Spleen (tissue), 11 donors: ENCODE data around the gene ELOF1. TPM values are rescaled to one million over a fixed set of nuclear protein-coding genes. Genes with fewer than 3 reads are reported as not detected.
A peak's percentile ranks its signal among the peaks of the same experiment; 100 is the strongest.

Experiments
- DNase-seq: peaks from one replicate; pipeline ENCODE4 v3.0.0-alpha.2; 2020
- H3K27ac ChIP-seq, 8 donors: fragments of 200-600 bp; sonication (generic) in 7 of 8; 1 replicate in 4 of 8; 2 replicates in 4 of 8; pipeline versions ENCODE4 v1.5.0 to v1.8.0; 2016 to 2021; ENCODE audit warnings: inconsistent platforms in 4 of 8, mild to moderate bottlenecking in 4 of 8, moderate library complexity in 1 of 8
- H3K27me3 ChIP-seq, 7 donors: fragments of 200-600 bp; sonication (generic) in 6 of 7; replicated peaks in 1 of 7; 1 replicate in 4 of 7; 2 replicates in 3 of 7; pipeline versions ENCODE4 v1.5.0 to v1.8.0; 2016 to 2021; ENCODE audit warnings: inconsistent platforms in 3 of 7, mild to moderate bottlenecking in 1 of 7
- H3K36me3 ChIP-seq, 6 donors: fragments of 200-600 bp; sonication (generic) in 5 of 6; 1 replicate in 4 of 6; 2 replicates in 2 of 6; pipeline versions ENCODE4 v1.5.0 to v1.8.0; 2016 to 2021; ENCODE audit warnings: inconsistent platforms in 2 of 6
- H3K4me1 ChIP-seq, 6 donors: fragments of 200-600 bp; sonication (generic) in 5 of 6; 1 replicate in 3 of 6; 2 replicates in 3 of 6; pipeline versions ENCODE4 v1.5.0 to v1.8.0; 2016 to 2021; ENCODE audit warnings: inconsistent platforms in 3 of 6
- H3K4me3 ChIP-seq, 8 donors: fragments of 200-600 bp; sonication (generic) in 7 of 8; 1 replicate in 4 of 8; 2 replicates in 4 of 8; pipeline versions ENCODE4 v1.5.0 to v1.8.0; 2016 to 2021; ENCODE audit warnings: inconsistent platforms in 4 of 8, mild to moderate bottlenecking in 4 of 8, moderate library complexity in 2 of 8
- H3K9me3 ChIP-seq, 8 donors: fragments of 200-600 bp; sonication (generic) in 7 of 8; 1 replicate in 4 of 8; 2 replicates in 4 of 8; pipeline versions ENCODE4 v1.5.0 to v1.8.0; 2016 to 2021; ENCODE audit warnings: inconsistent platforms in 4 of 8
- POLR2A ChIP-seq, 3 donors: fragments of 450-650 bp; IDR thresholded peaks; one replicate each; pipeline ENCODE4 v1.5.1; 2017; ENCODE audit warnings: antibody characterized with exemption in 3 of 3, mild to moderate bottlenecking in 1 of 3
- POLR2AphosphoS5 ChIP-seq, 3 donors: sonication (generic); formaldehyde crosslinking; IDR thresholded peaks; one replicate each; pipeline ENCODE4 v1.5.1; 2017; ENCODE audit warnings: antibody characterized with exemption in 3 of 3
- WGBS, 5 donors: extraction: QIAGEN DNeasy Blood & Tissue Kit in 3 of 5; methylation state at CpG; one replicate each; pipeline versions ENCODE4 v1.1.5 to v1.1.7; 2013 to 2018; 5-methylcytosine and 5-hydroxymethylcytosine counted together
- intact Hi-C: fragments of 100-400 bp; cut with DNase I; formaldehyde crosslinking; loops from one replicate; pipeline ENCODE4 v1.15.0; 2023; ENCODE audit warnings: low total_unique reads
- polyA plus RNA-seq, 3 donors: library from polyadenylated mRNA; stranded (reverse); fragments of 200-250 nt; gene quantifications; one replicate each; pipeline ENCODE4 v1.2.1, GENCODE V29; 2013
- total RNA-seq, 7 donors: library from RNA; depleted of rRNA in 3 of 7; stranded (reverse); fragments of >200 nt in 3 of 7; fragmentation: NEBNext Ultra II Directional in 4 of 7; extraction: Animal tissue kit (Norgen Biotek cat#: 25700) in 4 of 7; gene quantifications; one replicate each; pipeline versions ENCODE4 v1.1.0 to v1.2.1, GENCODE V29; 2016 to 2021
- TF ChIP-seq, protein P1 (sequence below), 11 experiments: fragments of 200-600 bp in 7 of 11; fragments of 450-650 bp in 4 of 11; sonication (generic) in 4 of 11; IDR thresholded peaks in 8 of 11; conservative IDR thresholded peaks in 3 of 11; 1 replicate in 7 of 11; 2 replicates in 4 of 11; pipeline versions ENCODE4 v1.4.0 to v1.8.0; 2016 to 2021; ENCODE audit warnings: antibody characterized with exemption in 11 of 11, inconsistent platforms in 4 of 11, mild to moderate bottlenecking in 1 of 11
- donor health status: healthy with polysubstance abuse.
- donor health status: DM: no; HTN: no; CAD: no; lungs with moderate emphysema.
- donor health status: DM: no; HTN: no; CAD: no.
- donor health status: Bipolar disorder and iron deficiency.
- donor health status: healthy.
- donor health status: DM: no; HTN: no; CAD: no.
- donor health status: DM: yes; HTN: yes; CAD: no.

ELOF1 gene
- total and polyA plus RNA-seq, 10 donors: 21.8 to 77.1 (median 37.0) TPM

DNA sequence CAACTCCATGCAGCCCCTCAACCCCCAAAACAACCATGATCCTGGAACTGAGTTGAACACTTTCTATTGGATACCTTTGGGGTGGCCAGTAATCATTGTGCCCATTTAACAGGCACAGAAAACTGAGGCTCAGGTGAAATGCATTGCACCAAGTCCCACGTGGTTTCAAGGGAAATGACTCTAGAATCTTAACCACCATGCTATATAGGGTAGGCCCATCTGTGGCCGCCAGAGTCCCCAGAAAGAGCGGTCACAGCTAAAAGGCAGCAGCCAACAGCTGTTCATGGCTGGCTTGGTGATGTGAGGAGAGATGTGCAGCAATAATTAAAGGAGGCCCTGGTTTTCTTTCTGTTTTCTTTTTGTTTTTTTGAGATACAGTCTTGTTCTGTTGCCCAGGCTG lies 17.8 kb downstream of the ELOF1 start:
- Histone ChIP-seq H3K9me3 (no peaks in the 10 kb centered on the region), H3K36me3 (no peaks in the 10 kb centered on the region), H3K27ac (no peak overlapping the region), H3K4me3 (no peak overlapping the region), H3K27me3 (peaks cover 0 to 37% (median 15%) of the 10 kb centered on the region in 7 donors), H3K4me1 (peaks cover 0 to 19% (median 6%) of the 10 kb centered on the region in 6 donors)
- WGBS, 5 donors: 47 to 58% (median 56%) methylated on average over 3 of the region's 3 CpGs
- TF ChIP-seq, protein P1, sequence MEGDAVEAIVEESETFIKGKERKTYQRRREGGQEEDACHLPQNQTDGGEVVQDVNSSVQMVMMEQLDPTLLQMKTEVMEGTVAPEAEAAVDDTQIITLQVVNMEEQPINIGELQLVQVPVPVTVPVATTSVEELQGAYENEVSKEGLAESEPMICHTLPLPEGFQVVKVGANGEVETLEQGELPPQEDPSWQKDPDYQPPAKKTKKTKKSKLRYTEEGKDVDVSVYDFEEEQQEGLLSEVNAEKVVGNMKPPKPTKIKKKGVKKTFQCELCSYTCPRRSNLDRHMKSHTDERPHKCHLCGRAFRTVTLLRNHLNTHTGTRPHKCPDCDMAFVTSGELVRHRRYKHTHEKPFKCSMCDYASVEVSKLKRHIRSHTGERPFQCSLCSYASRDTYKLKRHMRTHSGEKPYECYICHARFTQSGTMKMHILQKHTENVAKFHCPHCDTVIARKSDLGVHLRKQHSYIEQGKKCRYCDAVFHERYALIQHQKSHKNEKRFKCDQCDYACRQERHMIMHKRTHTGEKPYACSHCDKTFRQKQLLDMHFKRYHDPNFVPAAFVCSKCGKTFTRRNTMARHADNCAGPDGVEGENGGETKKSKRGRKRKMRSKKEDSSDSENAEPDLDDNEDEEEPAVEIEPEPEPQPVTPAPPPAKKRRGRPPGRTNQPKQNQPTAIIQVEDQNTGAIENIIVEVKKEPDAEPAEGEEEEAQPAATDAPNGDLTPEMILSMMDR (IDR thresholded peaks at IDR 0.05 in 8 of 11, conservative IDR thresholded peaks at IDR 0.05 in 3 of 11): no peak
- TF ChIP-seq POLR2A (IDR thresholded peaks at IDR 0.05): no peak
- TF ChIP-seq POLR2AphosphoS5 (IDR thresholded peaks at IDR 0.05): no peak
- no peak for DNase-seq
- intact Hi-C loops: no loop called here

DNA sequence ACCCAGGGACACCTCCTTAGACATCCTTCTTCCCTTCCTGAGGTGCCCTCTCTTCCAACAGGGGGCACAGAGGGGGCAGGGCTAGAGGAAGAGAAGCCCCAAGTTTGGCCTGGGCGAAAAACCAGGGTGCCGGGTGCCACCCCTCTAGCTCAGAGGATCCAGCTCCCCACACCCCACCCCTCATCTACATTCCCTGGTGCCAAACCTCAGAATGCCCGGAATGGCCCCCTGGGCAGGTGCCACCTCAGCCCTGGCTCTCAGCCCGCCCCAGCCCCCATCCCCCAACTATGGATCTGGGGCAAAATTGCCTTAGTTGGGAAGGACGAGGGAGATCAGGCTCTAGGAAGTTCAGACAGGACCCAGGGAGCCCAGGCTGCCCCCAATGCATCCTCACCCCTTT lies 18.4 kb downstream of the ELOF1 start:
- no peak for TF ChIP-seq POLR2AphosphoS5 (IDR thresholded peaks at IDR 0.05)
- intact Hi-C loops: no loop called here
- H3K4me1 ChIP-seq: peaks cover 0 to 25% (median 12%) of the 10 kb centered on the region in 6 donors
- no peaks in the 10 kb centered on the region for H3K9me3 ChIP-seq
- H3K27me3 ChIP-seq: peaks cover 0 to 37% (median 15%) of the 10 kb centered on the region in 7 donors
- no peak overlapping the region for H3K4me3 ChIP-seq
- no peak for DNase-seq
- H3K27ac ChIP-seq: no peak overlapping the region
- no peaks in the 10 kb centered on the region for H3K36me3 ChIP-seq
- 69 to 88% (median 80%) methylated on average over 2 to 5 of the region's 5 CpGs for WGBS, 5 donors

DNA sequence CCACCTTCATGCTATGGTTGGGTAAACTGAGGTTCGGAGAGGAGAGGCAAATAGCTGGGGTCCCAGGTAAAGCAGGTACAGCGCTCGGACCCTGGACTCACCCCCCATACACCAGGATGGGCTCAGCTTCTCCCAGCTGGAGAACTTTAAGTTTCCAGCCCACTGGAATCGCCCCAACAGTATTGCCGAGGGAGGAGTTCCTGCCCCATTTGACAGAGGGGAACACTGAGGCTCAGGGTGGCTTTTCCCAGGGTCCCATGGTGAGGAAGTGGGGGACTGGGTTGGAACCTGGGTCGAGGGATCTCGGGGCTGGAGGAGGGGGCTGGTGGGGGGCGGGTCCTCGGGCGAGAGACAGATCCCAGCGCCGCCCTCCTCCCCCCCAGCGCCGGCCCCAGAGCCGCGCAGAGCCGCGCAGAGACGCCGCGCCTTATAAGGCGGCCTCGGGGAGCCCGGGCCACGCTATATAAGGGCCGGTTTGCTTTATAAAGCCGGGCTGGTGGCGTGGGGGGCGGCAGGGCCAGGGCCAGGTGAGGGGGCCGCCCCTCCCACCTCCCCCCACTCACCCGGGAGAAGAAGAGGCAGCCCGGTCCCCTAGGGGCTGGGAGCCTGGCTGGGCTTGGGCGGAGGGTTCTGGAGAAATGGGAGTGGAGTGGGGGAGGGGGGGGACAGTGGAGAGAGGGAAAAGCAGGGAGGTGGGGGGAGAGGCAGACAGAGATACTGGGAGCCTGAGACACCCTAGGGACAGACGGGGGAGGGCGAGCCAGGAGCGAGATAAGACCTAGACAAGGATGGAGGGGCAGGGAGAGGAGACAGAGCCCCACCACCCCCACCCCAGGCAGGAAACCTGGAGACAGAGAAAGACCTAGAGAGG lies 19.3 kb downstream of the ELOF1 start:
- Histone ChIP-seq H3K27ac (peak overlapping the region in 1 of 8 donors; percentile 48), H3K9me3 (no peaks in the 10 kb centered on the region), H3K4me3 (peak overlapping the region in 1 of 8 donors; percentile 22), H3K4me1 (peaks cover 0 to 34% (median 16%) of the 10 kb centered on the region in 6 donors), H3K27me3 (peaks cover 0 to 37% (median 15%) of the 10 kb centered on the region in 7 donors), H3K36me3 (no peaks in the 10 kb centered on the region)
- intact Hi-C loops: no loop called here
- no peak for DNase-seq
- TF ChIP-seq, protein P1 (IDR thresholded peaks at IDR 0.05 in 8 of 11, conservative IDR thresholded peaks at IDR 0.05 in 3 of 11): no peak
- no peak for TF ChIP-seq POLR2A (IDR thresholded peaks at IDR 0.05)
- no peak for TF ChIP-seq POLR2AphosphoS5 (IDR thresholded peaks at IDR 0.05)
- WGBS, 5 donors: 12 to 24% (median 14%) methylated on average over 19 to 36 of the region's 36 CpGs

DNA sequence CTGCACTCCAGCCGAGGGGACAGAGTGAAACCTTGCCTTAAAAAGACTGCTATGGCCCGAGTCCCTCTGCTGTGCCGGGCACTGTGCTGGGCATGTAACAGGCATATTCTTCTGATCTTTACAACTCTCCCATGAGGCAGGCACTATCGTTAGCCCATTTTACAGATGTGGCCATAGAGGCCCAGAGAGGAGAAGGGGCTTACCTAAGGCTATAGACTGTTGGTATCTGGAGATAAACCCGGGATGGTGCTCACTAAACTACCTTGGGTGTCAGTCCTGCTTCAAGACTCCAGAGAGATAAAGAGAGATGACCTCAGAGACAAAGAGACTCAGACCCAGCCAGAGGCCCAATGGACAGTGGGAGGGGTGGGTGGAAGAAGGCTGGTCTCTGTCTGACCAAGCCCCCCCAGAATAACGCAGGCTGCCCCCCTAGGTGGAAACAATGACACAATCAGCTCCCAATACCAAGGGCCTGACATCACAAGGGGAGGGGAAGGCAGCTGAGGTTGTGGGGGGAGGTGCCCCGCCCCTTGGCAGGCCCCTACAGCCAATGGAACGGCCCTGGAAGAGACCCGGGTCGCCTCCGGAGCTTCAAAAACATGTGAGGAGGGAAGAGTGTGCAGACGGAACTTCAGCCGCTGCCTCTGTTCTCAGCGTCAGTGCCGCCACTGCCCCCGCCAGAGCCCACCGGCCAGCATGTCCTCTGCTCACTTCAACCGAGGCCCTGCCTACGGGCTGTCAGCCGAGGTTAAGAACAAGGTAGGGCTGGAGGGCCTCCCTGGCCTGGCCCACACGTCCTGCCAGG lies 20.6 kb downstream of the ELOF1 start, which contains the start of gene CNN1:
Gene CNN1, plus strand, starts transcription at position 620 of the 805 bp plus-strand sequence. Its CDS starts 77 bp downstream, at position 697.
- peak within 1 kb of the TSS in 1 of 8 donors; percentile 22 for H3K4me3 ChIP-seq
- no peaks in the 10 kb centered on the region for H3K36me3 ChIP-seq
- no peak for DNase-seq
- 25 to 46% (median 30%) methylated on average over 10 to 21 of the region's 21 CpGs for WGBS, 5 donors
- TF ChIP-seq, protein P1 (IDR thresholded peaks at IDR 0.05 in 8 of 11, conservative IDR thresholded peaks at IDR 0.05 in 3 of 11): no peak
- TF ChIP-seq POLR2A (IDR thresholded peaks at IDR 0.05): no peak
- TF ChIP-seq POLR2AphosphoS5 (IDR thresholded peaks at IDR 0.05): peak in 2 of 3 donors; percentile 10 to 27
- peaks cover 0 to 37% (median 16%) of the 10 kb centered on the region in 6 donors for H3K4me1 ChIP-seq
- no peaks in the 10 kb centered on the region for H3K9me3 ChIP-seq
- H3K27ac ChIP-seq: peak within 1 kb of the TSS in 2 of 8 donors; percentile 8 to 48
- intact Hi-C loops: no loop called here
- peaks cover 0 to 37% (median 15%) of the 10 kb centered on the region in 7 donors for H3K27me3 ChIP-seq
